Coronary artery (tissue), 2 donors: ENCODE measurements around the gene SPATA6L.

Source experiments
- DNase-seq: peaks from one replicate; pipeline ENCODE4 v3.0.0-alpha.2; 2017; ENCODE audit warnings: low spot score
- H3K27ac ChIP-seq, 2 donors: fragments of 200-600 bp; sonication (generic); one replicate each; pipeline ENCODE4 v1.5.1; 2016 to 2019
- H3K4me3 ChIP-seq: fragments of 200-600 bp; sonication (generic); 2 replicates; pipeline ENCODE4 v1.5.1; 2016; ENCODE audit warnings: mild to moderate bottlenecking, moderate library complexity
- CTCF ChIP-seq: fragments of 200-600 bp; sonication (generic); IDR thresholded peaks from one replicate; pipeline ENCODE4 v1.5.1; 2019; ENCODE audit warnings: antibody characterized with exemption

The SPATA6L gene

GRCh38 chr9:4573634-4574389 is 92.5 kb downstream of the SPATA6L start:
- Histone ChIP-seq H3K4me3 (no peak overlapping the region), H3K27ac (no peak overlapping the region)
- no peak for DNase-seq
- TF ChIP-seq CTCF: no peak

- Histone ChIP-seq H3K4me3 (no peak overlapping the region), H3K27ac (no peak overlapping the region)
- no peak for TF ChIP-seq CTCF
- no peak for DNase-seq
Measured at GRCh38 chr9:4573176-4573575, 93.1 kb downstream of the SPATA6L start.

- no peak for TF ChIP-seq CTCF
- no peak for DNase-seq
- Histone ChIP-seq H3K27ac (no peak overlapping the region), H3K4me3 (no peak overlapping the region)
Measured at GRCh38 chr9:4572184-4572826, 94.0 kb downstream of the SPATA6L start.

- Histone ChIP-seq H3K27ac (no peak overlapping the region), H3K4me3 (no peak overlapping the region)
- TF ChIP-seq CTCF: no peak
Measured at GRCh38 chr9:4569101-4569500, 97.2 kb downstream of the SPATA6L start.

GRCh38 chr9:4567601-4568000 is 98.7 kb downstream of the SPATA6L start:
- no peak overlapping the region for H3K4me3 ChIP-seq

More at GRCh38 chr9:4569101-4569500, 97.2 kb downstream of the SPATA6L start:
- no peak for DNase-seq

GRCh38 chr9:4566806-4567205 is 99.5 kb downstream of the SPATA6L start:
- TF ChIP-seq CTCF: no peak
- no peak overlapping the region for H3K27ac ChIP-seq

More at GRCh38 chr9:4567601-4568000, 98.7 kb downstream of the SPATA6L start:
- no peak for DNase-seq
- no peak overlapping the region for H3K27ac ChIP-seq
- no peak for TF ChIP-seq CTCF

GRCh38 chr9:4563105-4563504 is 103.2 kb downstream of the SPATA6L start:
- no peak for DNase-seq
- Histone ChIP-seq H3K4me3 (no peak overlapping the region), H3K27ac (no peak overlapping the region)
- no peak for TF ChIP-seq CTCF

More at GRCh38 chr9:4566806-4567205, 99.5 kb downstream of the SPATA6L start:
- no peak for DNase-seq
- H3K4me3 ChIP-seq: no peak overlapping the region
